Activated CD8-positive, alpha-beta memory T cell treated with anti-CD3 and anti-CD28 coated beads, Interleukin-2, amount 50 U/mL, for 24 hours (primary cell): Measurements from ENCODE around the gene RNF38.
"Not testable (repeated sequence)": the region's sequence is repeated elsewhere in the genome, so short reads cannot be mapped to it uniquely, and the experiment has no call there.

ENCODE experiments used
- DNase-seq: peaks from one replicate; pipeline ENCODE4 v3.0.0-alpha.2; 2020; ENCODE audit errors: extremely low read depth

Gene RNF38

GRCh38 chr9:36399980-36400331 is at the start of gene RNF38:
Gene RNF38 (minus strand): TSS chr9:36400269. CDS start chr9:36400108, 161 bp downstream.
- no peak for DNase-seq

- DNase-seq, result not testable (repeated sequence)
These were observed 48.5 kb upstream of the RNF38 start for GRCh38 chr9:36448555-36448954.

GRCh38 chr9:36448017-36448416 is 47.9 kb upstream of the RNF38 start:
- DNase-seq, result no peak

- not testable (repeated sequence) for DNase-seq
These were observed 46.6 kb upstream of the RNF38 start for GRCh38 chr9:36446678-36447077.

GRCh38 chr9:36445800-36446361 is 45.8 kb upstream of the RNF38 start:
- DNase-seq, result no peak

GRCh38 chr9:36444203-36444602 is 44.1 kb upstream of the RNF38 start:
- no peak for DNase-seq

GRCh38 chr9:36443581-36443980 is 43.5 kb upstream of the RNF38 start:
- no peak for DNase-seq

- no peak for DNase-seq
These were observed 42.6 kb upstream of the RNF38 start for GRCh38 chr9:36442710-36443109.

GRCh38 chr9:36441966-36442365 is 41.9 kb upstream of the RNF38 start:
- DNase-seq, result no peak

GRCh38 chr9:36438536-36439236 is 38.6 kb upstream of the RNF38 start:
- no peak for DNase-seq

- no peak for DNase-seq
These were observed 37.7 kb upstream of the RNF38 start for GRCh38 chr9:36437790-36438189.

GRCh38 chr9:36436909-36437308 is 36.8 kb upstream of the RNF38 start:
- DNase-seq, result no peak

- DNase-seq, result no peak
These were observed 33.3 kb upstream of the RNF38 start for GRCh38 chr9:36433386-36433785.

- no peak for DNase-seq
These were observed 31.0 kb upstream of the RNF38 start for GRCh38 chr9:36431078-36431477.

GRCh38 chr9:36426945-36427344 is 26.9 kb upstream of the RNF38 start:
- DNase-seq, result no peak

GRCh38 chr9:36426348-36426747 is 26.3 kb upstream of the RNF38 start:
- DNase-seq, result no peak

GRCh38 chr9:36424289-36425055 is 24.4 kb upstream of the RNF38 start:
- no peak for DNase-seq

- no peak for DNase-seq
These were observed 23.1 kb upstream of the RNF38 start for GRCh38 chr9:36423206-36423605.

GRCh38 chr9:36416890-36417289 is 16.8 kb upstream of the RNF38 start:
- no peak for DNase-seq

- no peak for DNase-seq
These were observed 15.9 kb upstream of the RNF38 start for GRCh38 chr9:36415822-36416525.

GRCh38 chr9:36411410-36411809 is 11.3 kb upstream of the RNF38 start:
- DNase-seq, result not testable (repeated sequence)

- not testable (repeated sequence) for DNase-seq
These were observed 9.0 kb upstream of the RNF38 start for GRCh38 chr9:36409076-36409475.
